ENCODE measurements around the gene SNAPIN.

- TF ChIP-seq POLR2A (IDR thresholded peaks at IDR 0.05; ENCODE audit: low read length) = no peak
- no peak for TF ChIP-seq GATA1 (IDR thresholded peaks at IDR 0.05; ENCODE audit: low read depth, low read length)
Observed at GRCh38 chr1:153648000-153648643, 10.4 kb upstream of the SNAPIN start.

Measured in erythroblast (primary cell).